SU-DHL-6 (cell line): ENCODE results near the gene FAM217A.

ENCODE experiments used
- H2AFZ ChIP-seq: fragments of 200-600 bp; sonication (generic); 2 replicates; pipeline ENCODE4 v1.6.1; 2014; ENCODE audit warnings: low read depth, mild to moderate bottlenecking, moderate library complexity, mixed read lengths, antibody characterized with exemption, low read length; ENCODE audit not compliant: severe bottlenecking
- H3F3A ChIP-seq: fragments of 200-600 bp; shearing (Covaris generic); 2 replicates; pipeline ENCODE4 v1.6.0; 2016; ENCODE audit warnings: antibody characterized with exemption, mild to moderate bottlenecking; ENCODE audit not compliant: insufficient read depth
- H3K27ac ChIP-seq: fragments of 200-600 bp; sonication (generic); 2 replicates; pipeline ENCODE4 v1.5.1; 2016; ENCODE audit warnings: low read depth, mild to moderate bottlenecking, low read length, moderate library complexity, mixed read lengths
- H3K27me3 ChIP-seq: fragments of 200-600 bp; sonication (generic), shearing (Covaris generic); 2 replicates; pipeline ENCODE4 v1.6.0; 2014; ENCODE audit warnings: mild to moderate bottlenecking, low read length
- H3K36me3 ChIP-seq: fragments of 200-600 bp; sonication (generic); 2 replicates; pipeline ENCODE4 v1.6.1; 2014; ENCODE audit warnings: mild to moderate bottlenecking, low read length, mixed read lengths
- H3K4me2 ChIP-seq: fragments of 300-600, 200-600 bp; shearing (Covaris generic), sonication (generic); 2 replicates; pipeline ENCODE4 v1.6.0; 2014; ENCODE audit warnings: low read length, low read depth, mild to moderate bottlenecking; ENCODE audit not compliant: poor library complexity, severe bottlenecking
- H3K4me3 ChIP-seq: fragments of 200-600 bp; sonication (generic); 2 replicates; pipeline ENCODE4 v1.5.1; 2014; ENCODE audit warnings: antibody characterized with exemption, low read length, mild to moderate bottlenecking, mixed read lengths; ENCODE audit not compliant: insufficient read depth, poor library complexity, severe bottlenecking
- H3K79me2 ChIP-seq: fragments of 200-600 bp; sonication (generic); 2 replicates; pipeline ENCODE4 v1.6.1; 2014; ENCODE audit warnings: mild to moderate bottlenecking, low read length, moderate library complexity; ENCODE audit not compliant: insufficient read depth
- H3K9ac ChIP-seq: fragments of 200-600 bp; sonication (generic); 2 replicates; pipeline ENCODE4 v1.7.0; 2014; ENCODE audit warnings: mild to moderate bottlenecking, low read length
- H3K9me2 ChIP-seq: fragments of 200-600 bp; sonication (generic); replicated peaks from 2 replicates; pipeline ENCODE4 v1.6.1; 2014; ENCODE audit warnings: low read length; ENCODE audit not compliant: insufficient read depth
- H3K9me3 ChIP-seq: fragments of 200-600 bp; sonication (generic); 2 replicates; pipeline ENCODE4 v1.6.1; 2014; ENCODE audit warnings: low read length, mixed read lengths; ENCODE audit not compliant: insufficient read depth
- H4K20me1 ChIP-seq: fragments of 200-600 bp; sonication (generic); 2 replicates; pipeline ENCODE4 v1.6.1; 2014; ENCODE audit warnings: low read depth, mild to moderate bottlenecking, antibody characterized with exemption, low read length, moderate library complexity, mixed read lengths
- EZH2phosphoT487 ChIP-seq: fragments of 200-600 bp; sonication (generic), shearing (Covaris generic); conservative IDR thresholded peaks from 2 replicates; pipeline ENCODE4 v1.6.1; 2018; ENCODE audit warnings: mild to moderate bottlenecking, antibody characterized with exemption, low read length, moderate library complexity, mixed read lengths
- TF ChIP-seq, protein P1 (sequence below): fragments of 200-600 bp; sonication (generic); IDR thresholded peaks from one replicate; pipeline ENCODE4 v1.5.1; 2017; ENCODE audit warnings: antibody characterized with exemption, mild to moderate bottlenecking, low read length, moderate library complexity; ENCODE audit not compliant: insufficient read depth, poor library complexity, severe bottlenecking

FAM217A gene

DNA sequence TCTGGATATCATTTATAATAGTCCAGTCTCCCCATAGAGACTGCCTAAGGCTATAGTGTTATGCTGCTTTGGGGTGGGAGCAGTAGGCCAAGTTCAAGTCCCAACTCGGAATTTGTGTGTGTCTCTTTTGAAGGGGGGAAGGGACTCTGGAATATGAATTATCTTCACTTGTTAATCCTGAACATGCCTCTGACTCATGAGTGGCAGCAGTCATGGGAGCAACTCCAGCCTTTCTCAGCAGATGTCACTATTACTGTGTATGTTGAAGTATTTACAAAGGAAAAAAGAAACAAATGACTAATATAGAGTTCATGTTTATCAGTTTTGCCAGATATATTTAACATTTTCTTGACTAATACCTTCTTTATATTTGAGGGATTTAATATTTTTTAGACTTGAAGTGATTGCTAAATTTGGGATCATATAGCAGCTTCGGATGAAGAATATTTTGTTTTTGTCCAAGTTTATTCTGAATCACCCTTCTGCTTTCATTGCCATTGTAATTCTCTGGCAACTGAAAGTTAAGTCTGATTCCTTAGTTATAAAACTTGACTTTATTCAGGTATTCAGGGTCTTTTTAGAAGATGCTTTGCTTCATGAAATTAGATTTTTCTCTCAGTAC is 23.4 kb downstream of the FAM217A start:
- Histone ChIP-seq H2AFZ (no peak overlapping the region), H3K9me3 (no peaks in the 10 kb centered on the region), H4K20me1 (peaks cover 19% of the 10 kb centered on the region), H3K79me2 (no peaks in the 10 kb centered on the region), H3K27me3 (no peaks in the 10 kb centered on the region), H3K27ac (no peak overlapping the region), H3K4me3 (no peak overlapping the region), H3K9me2 (no peaks in the 10 kb centered on the region), H3K4me2 (no peak overlapping the region), H3F3A (peaks cover 14% of the 10 kb centered on the region; the same call in 1 of the 2 replicates), H3K9ac (no peak overlapping the region), H3K36me3 (peaks cover 88% of the 10 kb centered on the region)
- TF ChIP-seq, protein P1, sequence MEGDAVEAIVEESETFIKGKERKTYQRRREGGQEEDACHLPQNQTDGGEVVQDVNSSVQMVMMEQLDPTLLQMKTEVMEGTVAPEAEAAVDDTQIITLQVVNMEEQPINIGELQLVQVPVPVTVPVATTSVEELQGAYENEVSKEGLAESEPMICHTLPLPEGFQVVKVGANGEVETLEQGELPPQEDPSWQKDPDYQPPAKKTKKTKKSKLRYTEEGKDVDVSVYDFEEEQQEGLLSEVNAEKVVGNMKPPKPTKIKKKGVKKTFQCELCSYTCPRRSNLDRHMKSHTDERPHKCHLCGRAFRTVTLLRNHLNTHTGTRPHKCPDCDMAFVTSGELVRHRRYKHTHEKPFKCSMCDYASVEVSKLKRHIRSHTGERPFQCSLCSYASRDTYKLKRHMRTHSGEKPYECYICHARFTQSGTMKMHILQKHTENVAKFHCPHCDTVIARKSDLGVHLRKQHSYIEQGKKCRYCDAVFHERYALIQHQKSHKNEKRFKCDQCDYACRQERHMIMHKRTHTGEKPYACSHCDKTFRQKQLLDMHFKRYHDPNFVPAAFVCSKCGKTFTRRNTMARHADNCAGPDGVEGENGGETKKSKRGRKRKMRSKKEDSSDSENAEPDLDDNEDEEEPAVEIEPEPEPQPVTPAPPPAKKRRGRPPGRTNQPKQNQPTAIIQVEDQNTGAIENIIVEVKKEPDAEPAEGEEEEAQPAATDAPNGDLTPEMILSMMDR = no peak
- no peak for TF ChIP-seq EZH2phosphoT487

- Histone ChIP-seq H3K79me2 (peaks cover 13% of the 10 kb centered on the region), H3K9ac (no peak overlapping the region), H3K9me2 (no peaks in the 10 kb centered on the region), H3K4me3 (no peak overlapping the region), H2AFZ (no peak overlapping the region), H3K9me3 (no peaks in the 10 kb centered on the region), H4K20me1 (peaks cover 32% of the 10 kb centered on the region), H3K27ac (no peak overlapping the region), H3K4me2 (no peak overlapping the region), H3K36me3 (peaks cover 83% of the 10 kb centered on the region), H3K27me3 (no peaks in the 10 kb centered on the region), H3F3A (peaks cover 6% of the 10 kb centered on the region; the same call in 1 of the 2 replicates)
- TF ChIP-seq, protein P1 = no peak
- no peak for TF ChIP-seq EZH2phosphoT487
Measured at GRCh38 chr6:4049246-4049645, 29.7 kb downstream of the FAM217A start.

DNA sequence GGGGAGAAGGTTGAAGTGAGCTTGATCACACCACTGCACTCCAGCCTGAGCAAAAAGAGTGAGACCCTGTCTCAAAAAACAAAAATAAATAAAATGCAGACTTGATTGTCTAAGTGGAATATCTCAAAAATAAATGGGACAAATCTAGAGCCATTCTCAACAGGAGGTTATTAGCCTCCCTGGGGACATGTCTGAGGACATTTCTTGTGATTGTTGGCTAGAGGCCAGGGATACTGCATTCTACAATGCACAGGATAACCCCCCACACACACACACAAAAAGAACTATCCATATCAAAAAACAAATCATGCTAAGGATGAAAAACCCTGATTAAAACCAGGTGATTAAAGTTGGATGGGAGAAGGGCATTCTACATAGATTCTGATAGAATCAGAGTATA is 37.5 kb downstream of the FAM217A start:
- peaks cover 89% of the 10 kb centered on the region for H3K36me3 ChIP-seq
- no peak overlapping the region for H3K9ac ChIP-seq
- H2AFZ ChIP-seq = no peak overlapping the region
- no peak overlapping the region for H3K4me2 ChIP-seq
- peaks cover 72% of the 10 kb centered on the region for H4K20me1 ChIP-seq
- H3K9me3 ChIP-seq = no peaks in the 10 kb centered on the region
- peaks cover 71% of the 10 kb centered on the region for H3K79me2 ChIP-seq
- H3F3A ChIP-seq = peaks cover 5% of the 10 kb centered on the region; the same call in 1 of the 2 replicates
- H3K4me3 ChIP-seq = no peak overlapping the region
- TF ChIP-seq EZH2phosphoT487 = no peak
- TF ChIP-seq, protein P1 = no peak
- no peaks in the 10 kb centered on the region for H3K9me2 ChIP-seq
- H3K27me3 ChIP-seq = no peaks in the 10 kb centered on the region
- H3K27ac ChIP-seq = no peak overlapping the region
